T-helper 1 cell (primary cell): ENCODE measurements around the gene TSHZ2.
"Not testable (repeated sequence)": the region's sequence is repeated elsewhere in the genome, so short reads cannot be mapped to it uniquely, and the experiment has no call there.

Source experiments
- DNase-seq, 5 donors: peaks; one replicate each; pipeline ENCODE4 v3.0.0-alpha.2; 2012 to 2020

TSHZ2 gene

DNA sequence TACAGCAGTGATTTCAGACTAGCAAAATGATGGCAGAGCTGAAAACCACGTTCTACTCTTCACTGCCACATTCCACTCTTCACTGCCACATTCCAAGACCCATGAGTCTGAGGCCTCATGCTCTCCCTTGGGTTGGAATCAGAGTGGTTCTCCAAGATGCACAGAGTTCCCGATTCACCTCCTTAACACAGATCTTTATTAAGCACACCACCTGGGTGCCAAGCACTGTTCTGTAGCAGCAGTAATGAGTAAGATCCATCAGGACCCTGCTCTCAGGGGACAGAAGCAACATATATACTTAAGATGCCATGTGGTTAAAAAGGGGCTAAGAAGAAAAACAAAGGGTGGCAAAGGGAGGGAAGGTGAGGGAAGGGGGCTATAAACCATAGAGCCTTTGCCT lies 26.9 kb downstream of the TSHZ2 start:
- no peak for DNase-seq

DNA sequence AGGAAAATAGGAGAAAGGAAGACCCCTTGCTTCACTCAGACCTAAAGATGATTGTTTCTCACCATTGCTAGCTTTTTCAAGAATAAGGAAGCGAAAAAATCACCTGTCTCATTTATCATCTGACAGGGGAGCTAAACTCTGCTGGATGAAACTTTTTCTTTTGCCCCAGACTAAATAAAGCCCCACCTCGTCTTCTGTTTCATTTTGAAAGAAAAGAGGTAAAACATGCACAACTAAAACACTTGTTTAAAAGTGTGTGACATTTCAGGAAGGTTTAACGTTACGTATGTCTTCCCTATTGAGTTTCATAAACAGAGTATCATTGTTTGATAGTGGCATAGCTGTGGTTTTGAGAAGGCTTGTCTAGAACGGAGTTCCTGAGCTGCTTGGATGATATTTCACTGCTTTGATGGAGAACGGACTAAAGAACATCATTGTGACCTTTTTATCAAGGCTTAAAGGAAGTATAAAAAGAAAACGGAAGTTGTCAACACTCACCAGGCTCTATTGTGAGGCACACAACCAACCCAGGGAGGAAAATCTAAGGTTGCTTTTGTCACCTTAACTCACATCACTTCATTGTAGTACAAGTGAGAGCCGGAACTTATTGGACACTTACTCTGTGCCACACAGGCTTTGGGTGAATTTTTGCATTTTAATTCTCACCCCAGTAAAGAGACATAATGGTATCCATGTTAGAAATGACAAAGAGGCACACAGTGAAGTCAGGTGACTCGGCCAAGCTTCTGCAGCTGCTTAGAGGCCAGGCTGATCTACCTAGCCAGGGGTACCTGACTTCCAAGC lies 29.5 kb downstream of the TSHZ2 start:
- peak in 1 of 5 donors; percentile 54 for DNase-seq

DNA sequence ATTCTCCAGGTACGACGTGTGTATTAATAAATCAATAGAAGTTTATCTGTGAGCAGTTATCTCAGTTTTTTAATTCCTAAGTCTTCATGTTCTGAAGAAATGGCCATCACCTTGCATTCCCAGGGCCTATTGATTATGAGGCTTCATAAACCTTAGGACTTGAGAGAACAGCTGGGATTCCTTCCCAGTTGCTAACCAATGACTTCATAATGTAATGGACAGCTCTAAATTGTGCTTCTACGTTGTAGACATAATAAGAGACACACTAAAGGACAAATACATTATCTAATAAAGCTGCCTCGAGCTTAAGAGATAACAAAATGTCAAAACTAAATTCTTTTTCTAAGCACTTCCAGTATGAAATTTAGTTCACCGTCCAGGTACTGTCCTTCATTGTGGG lies 30.6 kb downstream of the TSHZ2 start:
- no peak for DNase-seq

GRCh38 chr20:53003420-53004154 lies 31.4 kb downstream of the TSHZ2 start:
- DNase-seq = no peak

DNA sequence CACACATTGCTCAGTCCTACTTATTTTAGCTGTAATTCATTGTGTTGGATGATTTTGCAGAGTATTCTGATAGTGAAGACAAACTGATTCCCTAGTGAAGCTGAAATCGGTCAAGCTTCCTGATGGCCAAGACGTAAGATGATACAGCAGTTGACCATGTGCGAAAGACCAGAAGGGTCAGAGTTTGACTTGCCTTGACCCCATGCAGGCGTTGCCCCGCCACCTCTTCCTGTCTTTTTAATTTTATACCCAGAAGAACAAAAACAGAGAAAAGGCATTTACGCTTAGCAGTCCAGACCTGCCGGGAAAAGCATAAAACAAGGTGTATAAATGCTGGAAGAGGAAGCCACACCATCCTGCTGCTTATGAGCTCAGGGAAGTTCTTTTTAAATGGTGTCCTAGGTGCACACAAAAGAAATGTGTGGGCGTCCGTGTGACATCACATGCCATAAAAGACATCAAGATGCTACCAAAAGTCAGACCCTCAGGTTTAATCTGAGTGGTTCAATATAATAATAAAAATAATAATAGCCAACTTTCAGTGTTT lies 32.2 kb downstream of the TSHZ2 start:
- no peak for DNase-seq

DNA sequence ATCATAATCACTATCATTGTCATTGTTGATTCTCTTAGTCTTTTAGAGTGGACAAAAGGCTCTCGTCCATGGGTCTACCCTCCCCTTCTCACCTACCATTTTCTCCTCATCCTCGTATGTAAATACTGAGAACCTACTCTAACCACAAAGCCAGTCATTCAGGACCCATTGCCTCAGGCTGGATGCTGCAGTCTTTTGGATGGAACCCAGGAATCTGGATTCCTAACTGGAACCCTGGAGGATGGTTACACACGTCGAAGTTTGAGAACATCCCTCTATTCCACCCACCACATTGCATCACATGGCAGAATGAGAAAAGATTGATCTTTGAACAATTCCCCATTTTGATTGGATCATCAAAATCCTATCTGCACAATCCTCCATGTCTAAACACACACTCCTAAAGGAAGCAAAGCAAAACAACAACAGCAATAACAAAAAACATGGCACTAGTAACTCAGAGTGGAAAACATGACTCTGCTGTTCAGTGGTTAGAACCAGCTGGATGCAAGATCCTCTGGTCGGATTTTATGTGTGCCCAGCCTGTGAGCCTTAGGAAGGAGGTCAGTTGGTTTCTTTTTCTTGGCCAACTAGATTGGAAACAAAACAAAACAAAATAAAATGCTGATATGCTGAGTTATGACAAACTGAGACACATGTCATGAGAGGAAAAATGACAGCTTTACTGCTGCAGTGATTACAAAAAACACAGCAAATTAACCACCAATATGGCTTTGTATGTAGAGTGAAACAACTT lies 38.0 kb downstream of the TSHZ2 start:
- DNase-seq = no peak

DNA sequence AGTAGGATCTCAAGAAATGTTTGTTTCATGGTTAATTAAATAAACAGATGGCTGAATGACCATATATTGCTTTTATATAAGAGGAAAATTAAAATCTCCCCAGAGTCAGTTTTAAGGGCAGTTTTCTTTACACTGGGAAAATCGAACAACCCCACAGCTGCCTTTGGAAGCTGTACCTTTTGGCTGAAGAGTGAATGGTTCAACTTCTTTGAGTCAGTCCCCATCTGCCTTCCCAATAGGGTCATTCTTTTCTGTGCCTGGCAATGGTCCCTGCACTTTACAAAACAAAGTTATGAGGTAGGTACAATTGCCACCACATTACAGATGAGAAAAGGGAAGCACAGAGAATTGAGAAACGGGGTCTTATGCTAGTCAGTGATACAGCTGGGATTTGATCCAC lies 39.5 kb downstream of the TSHZ2 start:
- no peak for DNase-seq

GRCh38 chr20:53013183-53013582 lies 41.0 kb downstream of the TSHZ2 start:
- DNase-seq = no peak

DNA sequence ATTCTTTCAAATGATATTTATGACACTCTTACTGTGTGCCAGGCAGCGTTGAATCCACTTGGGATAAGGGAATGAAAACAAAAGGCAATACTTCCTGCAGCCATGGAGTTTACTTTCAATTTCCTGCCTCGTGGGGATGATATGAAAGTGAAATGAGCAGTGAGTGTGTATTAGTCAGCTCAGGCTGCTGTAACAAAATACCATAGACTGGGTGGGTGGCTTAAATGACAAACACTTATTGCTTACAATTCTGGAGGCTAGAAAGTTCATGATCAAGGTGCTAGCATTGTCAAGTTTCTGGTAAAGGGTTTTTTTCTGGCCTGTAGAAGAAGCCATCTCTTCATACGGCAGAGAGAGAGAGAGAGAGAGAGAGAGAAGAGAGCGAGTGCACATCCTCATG lies 41.7 kb downstream of the TSHZ2 start:
- no peak for DNase-seq

GRCh38 chr20:53016071-53016470 lies 43.9 kb downstream of the TSHZ2 start:
- DNase-seq = no peak

DNA sequence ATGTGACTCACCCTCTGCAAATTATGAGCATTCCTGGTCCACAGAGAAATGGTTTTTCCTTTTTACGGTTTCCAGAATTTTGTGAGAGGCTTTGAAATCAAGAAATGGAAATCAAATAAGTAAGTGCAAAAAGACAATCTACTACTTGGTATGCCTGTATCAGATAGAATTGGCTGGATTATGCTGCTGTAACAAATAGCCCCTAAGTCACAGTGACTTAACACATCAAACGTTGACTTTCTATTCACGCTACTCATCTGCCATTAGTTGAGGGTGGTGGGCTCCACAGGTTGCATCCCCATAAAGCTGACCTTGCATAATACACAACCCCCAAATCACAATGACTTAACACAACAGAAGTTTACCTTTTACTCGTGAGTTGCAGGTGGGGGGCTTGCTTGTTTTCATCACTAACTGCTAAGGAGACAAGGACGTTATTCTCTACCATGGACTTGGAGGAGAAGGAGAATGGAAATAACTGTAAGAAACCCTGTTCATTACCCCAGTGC lies 44.4 kb downstream of the TSHZ2 start:
- DNase-seq = no peak

GRCh38 chr20:53017206-53017605 lies 45.0 kb downstream of the TSHZ2 start:
- DNase-seq = no peak

DNA sequence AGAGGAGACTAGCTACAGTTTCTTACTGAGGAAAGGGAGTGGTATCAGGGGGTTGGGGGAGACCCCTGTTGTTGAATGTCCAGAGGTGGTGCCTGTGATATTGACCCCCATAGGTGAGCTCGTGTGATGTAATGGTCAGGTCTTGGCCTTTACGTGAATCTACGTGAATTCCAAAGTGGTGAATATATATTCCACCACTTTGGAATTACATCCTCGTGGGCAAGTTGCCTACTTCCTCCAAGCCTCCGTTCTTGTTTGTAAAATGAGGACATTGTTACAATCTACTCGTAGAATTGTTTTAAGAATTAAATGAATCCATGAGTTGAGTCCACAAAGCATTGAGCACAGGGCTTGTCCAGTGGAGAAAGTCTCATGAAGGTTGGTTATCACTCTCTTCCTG lies 47.3 kb downstream of the TSHZ2 start:
- DNase-seq = no peak

- no peak for DNase-seq
These were observed 48.2 kb downstream of the TSHZ2 start for GRCh38 chr20:53020376-53020775.

- DNase-seq = no peak
These were observed 48.7 kb downstream of the TSHZ2 start for GRCh38 chr20:53020834-53021233.

DNA sequence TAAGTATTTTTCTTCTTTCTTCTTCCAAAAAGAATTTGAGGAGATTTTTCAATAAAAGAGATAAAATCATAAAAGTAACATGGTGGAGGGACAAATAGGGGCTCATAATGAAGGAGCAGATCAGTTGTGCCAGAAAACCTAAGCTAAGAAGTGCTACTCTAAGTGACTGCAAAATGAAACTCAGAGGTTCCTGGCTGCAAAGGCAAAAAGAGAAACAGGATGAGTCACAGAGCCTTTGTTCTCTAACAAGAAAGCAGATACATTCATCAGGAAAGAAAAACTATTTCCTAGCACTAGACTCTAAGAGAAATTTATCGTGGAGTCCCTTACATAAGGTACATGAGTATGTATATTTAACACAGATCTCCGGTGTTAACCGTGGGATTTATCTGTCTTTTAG lies 49.8 kb downstream of the TSHZ2 start:
- DNase-seq = peak in 1 of 5 donors; percentile 80

DNA sequence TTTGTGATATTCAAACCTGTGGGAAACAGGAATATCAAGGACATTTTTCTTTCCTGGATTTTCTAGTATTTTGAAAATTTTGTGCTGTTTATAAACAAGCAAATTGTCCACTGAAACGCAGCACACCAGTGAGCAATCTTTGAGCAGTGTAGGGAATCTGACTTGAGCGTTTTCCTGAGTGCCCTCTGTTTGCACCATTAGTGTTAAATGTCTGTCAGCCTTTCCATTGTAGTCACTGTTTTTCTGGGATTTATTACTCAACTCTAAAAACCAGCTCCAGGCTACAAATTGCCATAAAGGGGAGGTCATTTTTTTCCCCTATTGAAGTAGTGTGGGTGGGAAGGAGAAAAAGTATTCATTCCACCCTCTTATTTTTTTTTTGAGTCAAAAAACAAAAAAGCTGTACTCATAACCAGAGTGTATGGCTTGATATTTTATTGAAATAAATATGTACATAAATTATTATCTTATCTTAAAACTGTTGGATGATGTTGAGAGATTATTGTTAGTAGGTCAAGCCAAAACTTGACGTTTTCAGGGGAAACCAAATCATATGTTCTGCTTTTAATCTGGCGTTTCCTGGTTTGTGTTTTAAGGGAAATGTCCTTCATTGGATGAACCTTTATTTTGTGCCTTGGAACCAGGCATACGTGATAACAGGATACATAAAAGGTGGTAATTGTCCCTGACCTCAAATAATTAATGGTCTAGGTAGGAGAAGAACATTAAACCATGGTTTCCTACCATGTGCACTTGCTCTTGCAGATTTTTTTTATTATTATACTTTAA lies 51.8 kb downstream of the TSHZ2 start:
- DNase-seq = no peak

DNA sequence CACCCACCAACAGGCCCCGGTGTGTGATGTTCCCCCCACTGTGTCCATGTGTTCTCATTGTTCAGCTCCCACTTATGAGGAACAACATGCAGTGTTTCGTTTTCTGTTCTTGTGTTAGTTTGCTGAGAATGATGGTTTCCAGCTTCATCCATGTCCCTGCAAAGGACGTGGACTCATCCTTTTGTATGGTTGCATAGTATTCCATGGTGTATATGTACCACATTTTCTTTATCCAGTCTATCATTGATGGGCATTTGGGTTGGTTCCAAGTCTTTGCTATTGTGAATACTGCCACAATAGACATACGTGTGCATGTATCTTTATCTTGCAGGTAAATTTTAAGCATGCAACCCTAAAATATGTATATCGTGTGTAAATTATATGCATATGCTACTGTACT lies 52.5 kb downstream of the TSHZ2 start:
- DNase-seq = not testable (repeated sequence)

- no peak for DNase-seq
These were observed 54.9 kb downstream of the TSHZ2 start for GRCh38 chr20:53027089-53027488.

DNA sequence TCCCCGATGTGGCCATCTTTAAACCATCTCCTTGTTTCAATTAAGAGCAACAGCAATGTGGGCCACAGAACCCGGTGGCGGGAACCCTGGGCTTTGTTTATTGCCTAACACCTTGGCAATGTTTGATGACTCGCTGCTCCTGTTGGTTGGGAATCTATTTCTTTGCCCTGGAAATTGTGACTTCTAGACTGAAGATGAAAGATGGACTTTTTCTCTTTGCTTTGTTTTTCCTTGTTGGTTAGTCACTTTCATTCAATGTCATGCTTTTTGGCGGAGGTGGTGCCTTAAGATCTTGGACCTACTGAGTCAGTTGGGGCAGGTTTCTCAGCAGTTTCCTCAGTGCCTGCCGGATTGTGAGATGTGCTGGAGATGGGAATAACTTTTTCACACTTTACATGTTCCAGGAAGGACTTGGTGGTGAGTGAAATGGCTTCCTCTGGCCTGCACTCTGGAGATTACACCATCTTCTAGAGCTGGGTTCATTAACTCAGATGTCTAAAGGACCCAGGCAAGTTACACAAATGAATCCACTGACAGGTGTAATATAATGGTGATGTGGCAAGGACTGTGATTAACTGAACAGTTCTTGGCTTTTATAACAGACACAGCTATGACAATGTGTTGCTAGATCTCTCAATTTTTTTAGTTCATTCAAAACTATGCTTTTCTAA lies 56.3 kb downstream of the TSHZ2 start:
- DNase-seq = no peak

- peak in 1 of 5 donors; percentile 21 for DNase-seq
These were observed 57.9 kb downstream of the TSHZ2 start for GRCh38 chr20:53030061-53030460.

GRCh38 chr20:53032046-53032445 lies 59.9 kb downstream of the TSHZ2 start:
- DNase-seq = no peak
